Retina (tissue), 1 donor: Measurements from ENCODE around the gene ZNF44.

Experiments
- DNase-seq: peaks from one replicate; pipeline ENCODE4 v3.0.0-alpha.2; 2016

Gene ZNF44

DNA sequence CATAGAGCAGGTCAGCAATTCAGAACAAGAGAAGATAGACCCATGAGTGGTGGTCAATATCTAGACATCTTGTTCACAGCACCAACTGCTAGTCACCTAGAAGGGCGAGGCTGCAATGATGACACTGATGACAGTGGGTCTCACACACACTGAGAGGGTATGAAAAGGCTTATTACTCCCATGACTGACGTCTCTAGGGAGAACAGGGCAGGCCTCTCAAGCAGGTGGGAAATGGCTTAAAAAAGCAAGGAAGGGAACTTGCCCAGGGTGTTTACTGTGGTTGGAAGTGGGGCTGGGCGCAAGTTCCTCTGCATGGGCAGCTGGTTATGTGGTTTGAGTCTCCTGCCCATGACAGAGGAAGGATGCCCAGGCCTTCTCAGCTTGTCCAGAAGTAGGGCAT lies 33.8 kb downstream of the ZNF44 start:
- no peak for DNase-seq

GRCh38 chr19:12260236-12260635 lies 34.4 kb downstream of the ZNF44 start:
- DNase-seq = no peak

- no peak for DNase-seq
Measured at GRCh38 chr19:12255372-12255771, 39.3 kb downstream of the ZNF44 start.

GRCh38 chr19:12247644-12248222 lies 47.0 kb downstream of the ZNF44 start:
- DNase-seq = no peak

DNA sequence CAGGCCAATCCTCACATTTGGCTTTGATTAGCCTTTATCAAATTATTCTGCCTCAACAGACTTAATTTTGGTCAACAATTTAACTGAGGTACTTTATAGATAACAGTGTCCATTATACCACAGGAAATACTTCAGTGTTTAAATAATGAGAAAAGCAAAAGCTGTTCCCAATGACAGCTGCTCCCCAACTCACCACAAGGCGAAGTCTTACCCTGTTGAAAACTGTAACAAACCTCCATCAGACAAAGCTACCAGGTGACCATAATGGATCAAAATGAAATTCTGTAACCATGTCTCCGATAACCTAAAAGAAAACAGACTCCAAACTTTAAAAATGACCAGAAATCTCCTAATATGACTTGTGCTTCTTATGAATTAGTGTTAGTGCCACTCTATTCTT lies 50.3 kb downstream of the ZNF44 start:
- DNase-seq = no peak

DNA sequence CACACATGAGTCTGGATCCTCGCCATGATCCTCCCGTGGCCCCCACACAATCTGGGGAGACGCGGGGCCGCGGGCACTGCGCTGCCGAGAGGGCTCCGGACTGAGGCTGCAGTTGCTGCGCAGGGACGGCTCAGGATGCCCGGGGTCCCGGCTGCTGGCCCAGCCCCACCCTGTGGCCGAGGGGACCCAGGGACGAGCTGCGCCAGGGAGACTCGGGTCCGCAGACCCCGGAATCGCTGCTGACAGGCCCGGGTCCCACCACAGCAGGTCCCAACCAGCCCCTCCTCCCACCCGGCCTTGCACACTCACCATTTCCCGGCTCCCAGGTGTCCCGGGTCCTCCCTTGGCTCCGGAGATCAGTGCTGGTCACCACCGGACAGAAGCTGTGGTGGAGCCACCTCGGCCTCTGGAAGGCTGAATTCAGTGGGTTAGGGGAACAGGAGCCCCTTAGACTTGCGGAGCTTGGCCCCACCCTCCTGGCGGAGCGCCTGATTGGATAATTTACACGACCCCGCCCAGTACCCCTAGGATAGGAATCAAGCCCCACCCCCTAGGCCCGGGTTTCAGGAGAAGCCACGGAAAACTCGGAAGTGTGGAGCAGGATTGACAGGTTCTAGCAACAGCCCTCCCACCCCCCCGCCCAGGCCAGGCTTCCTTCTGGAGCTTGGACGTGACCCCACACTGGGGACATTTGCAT lies 57.4 kb downstream of the ZNF44 start:
- no peak for DNase-seq

DNA sequence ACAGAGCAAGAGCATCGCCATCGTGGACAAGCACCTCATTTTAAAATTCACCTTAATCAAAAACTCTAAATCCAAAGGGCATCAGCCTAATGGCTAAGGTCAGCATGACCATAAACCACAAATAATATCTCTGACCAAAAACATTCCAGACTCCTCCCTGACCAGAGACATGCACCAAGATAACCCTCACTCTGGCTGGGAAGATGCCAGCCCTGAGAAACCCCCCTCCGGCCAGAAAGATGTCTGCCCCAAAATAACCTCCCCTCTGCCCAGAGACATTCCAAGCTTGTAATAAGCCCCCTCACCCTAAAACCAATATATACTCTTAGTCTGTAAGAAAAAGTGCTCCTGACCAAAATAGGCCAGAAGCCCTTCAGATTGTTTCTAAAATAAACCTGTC lies 61.7 kb downstream of the ZNF44 start:
- no peak for DNase-seq

DNA sequence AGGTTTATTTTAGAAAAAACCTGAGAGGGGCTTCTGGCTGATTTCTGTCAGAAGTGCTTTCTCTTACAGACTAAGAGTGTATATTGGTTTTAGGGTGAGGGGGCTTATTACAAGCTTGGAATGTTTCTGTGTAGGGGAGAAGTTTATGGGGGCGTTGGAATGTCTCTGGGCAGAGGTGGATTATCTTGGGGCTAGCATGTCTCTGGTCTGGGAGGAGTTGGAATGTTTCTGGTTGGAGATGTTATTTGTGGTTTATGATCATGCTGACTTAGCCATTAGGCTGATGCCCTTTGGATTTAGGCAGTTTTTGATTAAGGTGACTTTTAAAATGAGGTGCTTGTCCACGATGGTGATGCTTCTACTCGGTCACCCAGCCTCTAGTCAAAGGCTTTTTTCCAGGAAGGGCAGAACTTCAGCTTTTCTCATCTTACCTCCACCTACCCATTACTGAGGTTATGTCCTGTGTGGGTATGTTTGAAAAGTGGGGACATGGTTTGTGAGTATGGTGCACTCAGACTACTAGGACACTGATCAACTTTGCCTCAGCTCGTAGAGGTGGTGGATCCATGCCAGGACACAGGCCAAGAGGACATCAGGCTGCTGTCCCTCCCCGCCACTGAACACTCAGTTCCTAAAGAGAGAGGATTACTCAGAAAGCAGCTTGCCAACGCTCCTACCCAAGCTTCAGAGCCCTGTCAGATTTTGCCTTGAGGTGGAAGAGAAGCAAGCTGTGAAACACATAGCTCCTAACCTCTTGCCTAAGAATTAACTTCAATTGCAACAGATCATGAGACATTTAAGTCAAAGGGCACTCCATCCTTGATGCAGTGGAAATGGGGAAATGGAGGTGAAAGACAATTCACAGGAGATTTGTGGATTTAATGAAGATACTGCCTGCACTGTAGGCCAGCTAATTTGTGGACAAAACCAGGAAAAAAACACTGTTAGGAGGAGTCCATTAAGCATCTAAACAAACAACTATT lies 63.6 kb downstream of the ZNF44 start:
- no peak for DNase-seq

- DNase-seq = no peak
Measured at GRCh38 chr19:12229990-12230389, 64.7 kb downstream of the ZNF44 start.

- DNase-seq = no peak
Measured at GRCh38 chr19:12224676-12225075, 70.0 kb downstream of the ZNF44 start.

DNA sequence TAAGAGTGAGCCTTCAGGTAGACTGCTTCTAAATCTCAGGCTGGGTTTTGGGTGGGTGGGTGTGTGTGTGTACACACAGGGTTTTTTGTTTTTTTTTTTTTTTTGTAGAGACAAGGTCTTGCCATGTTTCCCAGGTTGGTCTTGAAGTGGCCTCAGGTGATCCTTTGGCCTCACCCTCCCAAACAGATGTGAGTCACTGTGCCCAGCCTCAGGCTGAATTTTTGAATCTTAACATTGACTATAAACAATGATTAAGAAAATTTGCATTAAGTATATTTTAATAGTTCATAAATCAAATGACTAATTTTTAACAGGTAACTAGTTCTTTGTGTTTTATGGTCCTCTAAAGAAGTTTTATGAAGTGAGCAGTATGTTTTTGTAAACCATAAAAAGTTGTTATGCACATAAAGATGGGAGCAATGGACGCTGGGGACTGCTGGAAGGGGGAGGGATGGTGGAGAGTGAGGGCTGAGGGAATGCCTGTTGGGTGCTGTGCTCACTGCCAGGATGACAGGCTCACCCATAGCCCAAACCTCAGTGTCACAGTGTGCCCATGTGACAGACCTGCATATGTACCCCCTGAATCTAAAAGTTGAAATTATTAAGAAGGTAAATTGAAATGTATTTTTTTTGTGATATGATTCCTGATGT lies 71.6 kb downstream of the ZNF44 start:
- no peak for DNase-seq
